HL-60 (cell line): Measurements from ENCODE around the gene HHLA2.

Source experiments
- POLR2AphosphoS5 ChIP-seq: IDR thresholded peaks from 2 replicates; pipeline ENCODE4 v1.6.1; 2012; ENCODE audit warnings: low read depth
- TF ChIP-seq, protein P1 (sequence below): IDR thresholded peaks from one replicate; pipeline ENCODE4 v1.5.1; 2011; ENCODE audit warnings: low read length, control low read depth, inconsistent platforms; ENCODE audit not compliant: insufficient read depth

DNA sequence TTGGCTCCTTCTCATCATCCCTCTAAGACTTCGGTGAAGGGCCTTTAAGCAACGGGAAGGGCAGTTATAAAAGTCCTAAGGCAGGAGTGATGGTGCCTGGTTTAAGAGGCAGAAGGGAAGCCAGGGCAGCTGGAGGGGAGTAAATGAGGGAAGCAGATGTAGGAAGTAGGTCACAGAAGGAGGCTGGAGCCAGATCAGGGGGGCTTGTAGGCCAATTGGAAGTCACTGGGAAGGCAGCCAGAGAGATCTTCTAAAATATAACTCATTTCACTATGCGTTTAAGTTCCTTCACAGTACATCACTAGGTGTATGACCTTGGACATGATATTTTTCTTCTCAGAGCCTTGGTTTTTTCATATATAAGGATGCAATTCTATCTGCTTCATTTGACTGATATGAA, 119.3 kb downstream of the HHLA2 start:
- TF ChIP-seq, protein P1, sequence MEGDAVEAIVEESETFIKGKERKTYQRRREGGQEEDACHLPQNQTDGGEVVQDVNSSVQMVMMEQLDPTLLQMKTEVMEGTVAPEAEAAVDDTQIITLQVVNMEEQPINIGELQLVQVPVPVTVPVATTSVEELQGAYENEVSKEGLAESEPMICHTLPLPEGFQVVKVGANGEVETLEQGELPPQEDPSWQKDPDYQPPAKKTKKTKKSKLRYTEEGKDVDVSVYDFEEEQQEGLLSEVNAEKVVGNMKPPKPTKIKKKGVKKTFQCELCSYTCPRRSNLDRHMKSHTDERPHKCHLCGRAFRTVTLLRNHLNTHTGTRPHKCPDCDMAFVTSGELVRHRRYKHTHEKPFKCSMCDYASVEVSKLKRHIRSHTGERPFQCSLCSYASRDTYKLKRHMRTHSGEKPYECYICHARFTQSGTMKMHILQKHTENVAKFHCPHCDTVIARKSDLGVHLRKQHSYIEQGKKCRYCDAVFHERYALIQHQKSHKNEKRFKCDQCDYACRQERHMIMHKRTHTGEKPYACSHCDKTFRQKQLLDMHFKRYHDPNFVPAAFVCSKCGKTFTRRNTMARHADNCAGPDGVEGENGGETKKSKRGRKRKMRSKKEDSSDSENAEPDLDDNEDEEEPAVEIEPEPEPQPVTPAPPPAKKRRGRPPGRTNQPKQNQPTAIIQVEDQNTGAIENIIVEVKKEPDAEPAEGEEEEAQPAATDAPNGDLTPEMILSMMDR: no peak
- no peak for TF ChIP-seq POLR2AphosphoS5
